A549 (cell line): ENCODE measurements around the gene CHMP4A. TPM values are rescaled to one million over a fixed set of nuclear protein-coding genes. Genes with fewer than 3 reads are reported as not detected.
A peak's percentile ranks its signal among the peaks of the same experiment; 100 is the strongest.

Experiments
- ATAC-seq, 2 experiments: fragments of 200-7000 bp in 1 of 2; fragments of >200 bp in 1 of 2; cut with Nextera tagmentation in 1 of 2; cut with Tn5 transposase in 1 of 2; 3 replicates each; pipeline versions ENCODE4 v1.8.0 to v1.9.1; 2018 to 2020; ENCODE audit warnings: mild to moderate bottlenecking in 1 of 2, moderate library complexity in 1 of 2
- CTCF ChIA-PET: fragments of 300-600 bp; sonication (Branson Sonifier 250); formaldehyde crosslinking; extraction: SDS; loops from one replicate; lab custom pipeline; 2021; ENCODE audit warnings: antibody characterized with exemption, inconsistent platforms; lab: Yijun Ruan, JAX
- POLR2A ChIA-PET: fragments of 350-600 bp; formaldehyde crosslinking; extraction: SDS; loops from one replicate; lab custom pipeline; 2021; ENCODE audit warnings: antibody characterized with exemption, inconsistent platforms; lab: Yijun Ruan, JAX
- DNase-seq, 2 experiments: peaks; one replicate each; pipeline versions ENCODE4 v3.0.0 to v3.0.0-alpha.2; 2011 to 2016; ENCODE audit warnings: low read depth in 1 of 2, low spot score in 1 of 2
- FAIRE-seq: peaks from 2 replicates; lab custom pipeline; 2011; peaks lifted over from hg19 to GRCh38; lab: Jason Lieb, UNC
- H3K27ac ChIP-seq, 2 experiments: fragments of >200 bp; sonication (Bioruptor Twin); formaldehyde crosslinking; 3 replicates each; pipeline ENCODE4 v1.5.1; 2016 to 2017
- H3K4me1 ChIP-seq: fragments of >200 bp; sonication (Bioruptor Twin); formaldehyde crosslinking; 3 replicates; pipeline ENCODE4 v1.6.1; 2016
- H3K4me2 ChIP-seq: fragments of >200 bp; sonication (Bioruptor Twin); formaldehyde crosslinking; 3 replicates; pipeline ENCODE4 v1.6.1; 2016
- H3K4me3 ChIP-seq: fragments of >200 bp; sonication (Bioruptor Twin); formaldehyde crosslinking; 3 replicates; pipeline ENCODE4 v1.5.1; 2016
- H3K9me3 ChIP-seq: fragments of >200 bp; sonication (Bioruptor Twin); formaldehyde crosslinking; 3 replicates; pipeline ENCODE4 v1.6.1; 2016
- BCL3 ChIP-seq: fragments of >200 bp; sonication (Bioruptor Twin); formaldehyde crosslinking; IDR thresholded peaks from 3 replicates; pipeline ENCODE4 v1.6.1; 2016
- BHLHE40 ChIP-seq: IDR thresholded peaks from 2 replicates; pipeline ENCODE4 v1.6.1; 2012; ENCODE audit warnings: low read depth, low read length, inconsistent platforms
- CBX8 ChIP-seq: fragments of 200-600 bp; sonication (generic); IDR thresholded peaks from 2 replicates; pipeline ENCODE4 v1.6.1; 2016
- CEBPB ChIP-seq, 2 experiments: fragments of >200 bp in 1 of 2; sonication (Bioruptor Twin) in 1 of 2; formaldehyde crosslinking in 1 of 2; IDR thresholded peaks; 2 replicates each; pipeline ENCODE4 v1.6.1; 2012 to 2016
- ESRRA ChIP-seq: fragments of 150-350 bp; IDR thresholded peaks from 2 replicates; pipeline ENCODE4 v1.6.1; 2014; ENCODE audit warnings: mild to moderate bottlenecking, low read length, borderline replicate concordance
- FOSL2 ChIP-seq, 2 experiments: fragments of 450-650 bp in 1 of 2; fragments of >200 bp in 1 of 2; sonication (Bioruptor Twin) in 1 of 2; formaldehyde crosslinking; IDR thresholded peaks; 2 replicates each; pipeline versions ENCODE4 v1.5.0 to v1.6.1; 2016 to 2020; ENCODE audit warnings: mild to moderate bottlenecking in 1 of 2, moderate library complexity in 1 of 2
- GATA3 ChIP-seq: IDR thresholded peaks from 2 replicates; pipeline ENCODE4 v1.6.1; 2012; ENCODE audit warnings: borderline replicate concordance
- HDAC2 ChIP-seq: fragments of 200-600 bp; sonication (generic); IDR thresholded peaks from 2 replicates; pipeline ENCODE4 v1.6.1; 2016
- HOXB13 ChIP-seq: fragments of 250-450 bp; sonication (Bioruptor Pico); IDR thresholded peaks from 2 replicates; pipeline ENCODE4 v1.5.0; 2020; ENCODE audit warnings: low read depth, mild to moderate bottlenecking, moderate library complexity
- JUN ChIP-seq, 2 experiments: fragments of >200 bp; sonication (Bioruptor Twin); formaldehyde crosslinking; IDR thresholded peaks; 2 replicates in 1 of 2; 3 replicates in 1 of 2; pipeline ENCODE4 v1.6.1; 2016 to 2017
- KDM1A ChIP-seq: fragments of 200-600 bp; sonication (generic); IDR thresholded peaks from 2 replicates; pipeline ENCODE4 v1.6.1; 2016; ENCODE audit warnings: low read depth, mild to moderate bottlenecking
- KDM5A ChIP-seq: fragments of 200-600 bp; sonication (generic); IDR thresholded peaks from 2 replicates; pipeline ENCODE4 v1.6.1; 2016; ENCODE audit warnings: antibody characterized with exemption, mild to moderate bottlenecking
- MAFK ChIP-seq: fragments of 450-650 bp; IDR thresholded peaks from 2 replicates; pipeline ENCODE4 v1.6.1; 2014; ENCODE audit not compliant: partially characterized antibody
- MAX ChIP-seq: IDR thresholded peaks from 2 replicates; pipeline ENCODE4 v1.6.1; 2012
- MAZ ChIP-seq: fragments of 150-350 bp; IDR thresholded peaks from 2 replicates; pipeline ENCODE4 v1.6.1; 2014; ENCODE audit warnings: antibody characterized with exemption, low read depth, low read length, borderline replicate concordance
- MYC ChIP-seq: IDR thresholded peaks from 2 replicates; pipeline ENCODE4 v1.6.1; 2012; ENCODE audit warnings: mild to moderate bottlenecking, inconsistent platforms, low read length, improper control_type of control experiment, borderline replicate concordance
- NFE2L2 ChIP-seq: fragments of 150-350 bp; conservative IDR thresholded peaks from 2 replicates; pipeline ENCODE4 v1.6.1; 2014; ENCODE audit warnings: low read length
- NPAS2 ChIP-seq: fragments of 250-450 bp; sonication (Bioruptor Pico); IDR thresholded peaks from 2 replicates; pipeline ENCODE4 v1.8.0; 2022; ENCODE audit warnings: mild to moderate bottlenecking, moderate library complexity, borderline replicate concordance
- NR3C1 ChIP-seq: fragments of >200 bp; sonication (Bioruptor Twin); formaldehyde crosslinking; IDR thresholded peaks from 3 replicates; pipeline ENCODE4 v1.6.1; 2017
- PBX3 ChIP-seq: IDR thresholded peaks from 2 replicates; pipeline ENCODE4 v1.6.1; 2012
- PHF8 ChIP-seq: fragments of 200-600 bp; sonication (generic); IDR thresholded peaks from 2 replicates; pipeline ENCODE4 v1.6.1; 2016; ENCODE audit warnings: low read depth, mild to moderate bottlenecking, antibody characterized with exemption, moderate library complexity, borderline replicate concordance
- POLR2A ChIP-seq: IDR thresholded peaks from 2 replicates; pipeline ENCODE4 v1.6.1; 2012; ENCODE audit warnings: mild to moderate bottlenecking, low read length
- RFX5 ChIP-seq: fragments of 450-650 bp; IDR thresholded peaks from 2 replicates; pipeline ENCODE4 v1.7.1; 2014; ENCODE audit warnings: antibody characterized with exemption, mild to moderate bottlenecking, moderate library complexity
- TFCP2L1 ChIP-seq: fragments of 250-450 bp; sonication (Bioruptor Pico); IDR thresholded peaks from 2 replicates; pipeline ENCODE4 v1.5.0; 2021; ENCODE audit warnings: mild to moderate bottlenecking
- ZC3H11A ChIP-seq: fragments of 450-650 bp; IDR thresholded peaks from 2 replicates; pipeline ENCODE4 v1.6.1; 2014; ENCODE audit warnings: antibody characterized with exemption, mild to moderate bottlenecking
- ZFP36 ChIP-seq: fragments of 450-650 bp; IDR thresholded peaks from 2 replicates; pipeline ENCODE4 v1.6.1; 2014; ENCODE audit warnings: borderline replicate concordance; ENCODE audit not compliant: partially characterized antibody
- ZNF302 ChIP-seq: fragments of 250-450 bp; sonication (Bioruptor Pico); IDR thresholded peaks from 2 replicates; pipeline ENCODE4 v1.9.0; 2021; ENCODE audit warnings: inconsistent platforms, mild to moderate bottlenecking, moderate library complexity
- WGBS: methylation state at CpG from one replicate; pipeline ENCODE4 v1.1.6; 2017; ENCODE audit errors: missing lambda C conversion rate; 5-methylcytosine and 5-hydroxymethylcytosine counted together
- polyA plus RNA-seq, 4 experiments: library from polyadenylated mRNA; depleted of rRNA in 3 of 4; stranded (reverse); fragments of >200 nt; fragmentation: RNase III in 1 of 4; extraction: RNeasy Plus Mini Kit Qiagen cat#74134 plus additional on column Dnase treatment in 1 of 4; gene quantifications; 2 replicates in 3 of 4; 3 replicates in 1 of 4; pipeline ENCODE4 v1.2.3, GENCODE V29; 2011 to 2017
- TF ChIP-seq, protein P1 (sequence below): IDR thresholded peaks from 2 replicates; pipeline ENCODE4 v1.6.1; 2012; ENCODE audit warnings: low read depth, borderline replicate concordance
- TF ChIP-seq, protein P2 (sequence below): fragments of 450-650 bp; IDR thresholded peaks from 2 replicates; pipeline ENCODE4 v1.6.1; 2014; ENCODE audit warnings: antibody characterized with exemption
- TF ChIP-seq, protein P3 (sequence below): fragments of 250-450 bp; sonication (Bioruptor Pico); IDR thresholded peaks from 2 replicates; pipeline ENCODE4 v1.5.0; 2020; ENCODE audit warnings: low read depth, mild to moderate bottlenecking, moderate library complexity
- TF ChIP-seq, protein P4 (sequence below): fragments of 150-350 bp; IDR thresholded peaks from 2 replicates; pipeline ENCODE4 v1.6.1; 2014; ENCODE audit warnings: low read depth, mild to moderate bottlenecking, low read length
- TF ChIP-seq, protein P5 (sequence below): fragments of 250-450 bp; sonication (Bioruptor Pico); IDR thresholded peaks from 2 replicates; pipeline ENCODE4 v1.5.0; 2021; ENCODE audit warnings: mild to moderate bottlenecking, moderate library complexity, borderline replicate concordance

CHMP4A gene
- polyA plus RNA-seq, 2 of the 4 experiments (the other 2 are of a cell fraction) = 102 to 112 TPM

- CTCF ChIA-PET = interaction anchor here (0.7 to 1.8 kb wide), 8 partner anchors 20 to 130 kb away, joined by 3 to 5 read pairs (median 3); partner anchors contain the start of genes EMC9, MDP1 and TINF2
- H3K9me3 ChIP-seq = no peaks in the 10 kb centered on the region
- 2% methylated on average over 30 of the region's 65 CpGs for WGBS
- TF ChIP-seq RFX5 (peak; percentile 53; the same call in 1 of the 2 replicates), PHF8 (peak; percentile 79; the same call in 1 of the 2 replicates), HDAC2 (no peak), CBX8 (no peak), MAZ (peak; percentile 86; the same call in 1 of the 2 replicates), ZNF302 (CRISPR knock-in tag) (no peak), GATA3 (peak; percentile 9; the same call in 1 of the 2 replicates), MAX (peak; percentile 99), NR3C1 (no peak), NFE2L2 (no peak), POLR2A (peak; percentile 81), ESRRA (no peak), BCL3 (peak; percentile 74; the same call in 2 of the 3 replicates), ZC3H11A (peak; percentile 59; the same call in 1 of the 2 replicates), CEBPB (IDR thresholded peaks at IDR 0.05) (peak in 1 of 2 experiments; percentile 27; a peak in 2 of 4 replicates), TFCP2L1 (CRISPR knock-in tag) (peak; percentile 81), MAFK (no peak), BHLHE40 (peak; percentile 81), KDM1A (no peak), JUN (IDR thresholded peaks at IDR 0.05) (peak; percentile 73 to 96; a peak in 4 of 5 replicates), FOSL2 (IDR thresholded peaks at IDR 0.05) (no peak), FOSL2 (CRISPR knock-in tag; IDR thresholded peaks at IDR 0.05) (peak; percentile 62; the same call in 1 of the 2 replicates), ZFP36 (no peak), HOXB13 (CRISPR knock-in tag) (no peak), KDM5A (no peak), MYC (peak; percentile 98), PBX3 (peak; percentile 54; the same call in 1 of the 2 replicates), NPAS2 (CRISPR knock-in tag) (no peak)
- TF ChIP-seq, protein P1, sequence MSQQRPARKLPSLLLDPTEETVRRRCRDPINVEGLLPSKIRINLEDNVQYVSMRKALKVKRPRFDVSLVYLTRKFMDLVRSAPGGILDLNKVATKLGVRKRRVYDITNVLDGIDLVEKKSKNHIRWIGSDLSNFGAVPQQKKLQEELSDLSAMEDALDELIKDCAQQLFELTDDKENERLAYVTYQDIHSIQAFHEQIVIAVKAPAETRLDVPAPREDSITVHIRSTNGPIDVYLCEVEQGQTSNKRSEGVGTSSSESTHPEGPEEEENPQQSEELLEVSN = 0 out of 2 replicates have a peak, but pooled peaks have one; percentile 48
- TF ChIP-seq, protein P2, sequence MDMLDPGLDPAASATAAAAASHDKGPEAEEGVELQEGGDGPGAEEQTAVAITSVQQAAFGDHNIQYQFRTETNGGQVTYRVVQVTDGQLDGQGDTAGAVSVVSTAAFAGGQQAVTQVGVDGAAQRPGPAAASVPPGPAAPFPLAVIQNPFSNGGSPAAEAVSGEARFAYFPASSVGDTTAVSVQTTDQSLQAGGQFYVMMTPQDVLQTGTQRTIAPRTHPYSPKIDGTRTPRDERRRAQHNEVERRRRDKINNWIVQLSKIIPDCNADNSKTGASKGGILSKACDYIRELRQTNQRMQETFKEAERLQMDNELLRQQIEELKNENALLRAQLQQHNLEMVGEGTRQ = peak; percentile 73
- TF ChIP-seq, protein P3, sequence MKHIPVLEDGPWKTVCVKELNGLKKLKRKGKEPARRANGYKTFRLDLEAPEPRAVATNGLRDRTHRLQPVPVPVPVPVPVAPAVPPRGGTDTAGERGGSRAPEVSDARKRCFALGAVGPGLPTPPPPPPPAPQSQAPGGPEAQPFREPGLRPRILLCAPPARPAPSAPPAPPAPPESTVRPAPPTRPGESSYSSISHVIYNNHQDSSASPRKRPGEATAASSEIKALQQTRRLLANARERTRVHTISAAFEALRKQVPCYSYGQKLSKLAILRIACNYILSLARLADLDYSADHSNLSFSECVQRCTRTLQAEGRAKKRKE (CRISPR knock-in tag) = no peak
- TF ChIP-seq, protein P4, sequence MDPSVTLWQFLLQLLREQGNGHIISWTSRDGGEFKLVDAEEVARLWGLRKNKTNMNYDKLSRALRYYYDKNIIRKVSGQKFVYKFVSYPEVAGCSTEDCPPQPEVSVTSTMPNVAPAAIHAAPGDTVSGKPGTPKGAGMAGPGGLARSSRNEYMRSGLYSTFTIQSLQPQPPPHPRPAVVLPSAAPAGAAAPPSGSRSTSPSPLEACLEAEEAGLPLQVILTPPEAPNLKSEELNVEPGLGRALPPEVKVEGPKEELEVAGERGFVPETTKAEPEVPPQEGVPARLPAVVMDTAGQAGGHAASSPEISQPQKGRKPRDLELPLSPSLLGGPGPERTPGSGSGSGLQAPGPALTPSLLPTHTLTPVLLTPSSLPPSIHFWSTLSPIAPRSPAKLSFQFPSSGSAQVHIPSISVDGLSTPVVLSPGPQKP = peak; percentile 86
- TF ChIP-seq, protein P5, sequence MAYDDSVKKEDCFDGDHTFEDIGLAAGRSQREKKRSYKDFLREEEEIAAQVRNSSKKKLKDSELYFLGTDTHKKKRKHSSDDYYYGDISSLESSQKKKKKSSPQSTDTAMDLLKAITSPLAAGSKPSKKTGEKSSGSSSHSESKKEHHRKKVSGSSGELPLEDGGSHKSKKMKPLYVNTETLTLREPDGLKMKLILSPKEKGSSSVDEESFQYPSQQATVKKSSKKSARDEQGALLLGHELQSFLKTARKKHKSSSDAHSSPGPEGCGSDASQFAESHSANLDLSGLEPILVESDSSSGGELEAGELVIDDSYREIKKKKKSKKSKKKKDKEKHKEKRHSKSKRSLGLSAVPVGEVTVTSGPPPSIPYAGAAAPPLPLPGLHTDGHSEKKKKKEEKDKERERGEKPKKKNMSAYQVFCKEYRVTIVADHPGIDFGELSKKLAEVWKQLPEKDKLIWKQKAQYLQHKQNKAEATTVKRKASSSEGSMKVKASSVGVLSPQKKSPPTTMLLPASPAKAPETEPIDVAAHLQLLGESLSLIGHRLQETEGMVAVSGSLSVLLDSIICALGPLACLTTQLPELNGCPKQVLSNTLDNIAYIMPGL (CRISPR knock-in tag) = no peak
- TF ChIP-seq, all 56 proteins: peak for 18
- POLR2A ChIA-PET = interaction anchor here (1.1 to 1.6 kb wide), 6 partner anchors 9 to 54 kb away, joined by 4 to 16 read pairs (median 6); partner anchors contain the start of genes CHMP4A, MDP1 and TINF2
- FAIRE-seq = no peak
- DNase-seq = peak; percentile 98 to 99
- peak; percentile 88 to 94 for ATAC-seq
- Histone ChIP-seq H3K4me3 (peak within 1 kb of the TSS; percentile 97), H3K27ac (peak within 1 kb of the TSS; percentile 96 to 98), H3K4me2 (peak within 1 kb of the TSS; percentile 88), H3K4me1 (peaks cover 16% of the 10 kb centered on the region)
Observed at GRCh38 chr14:24188251-24189058, 24.8 kb downstream of the CHMP4A start, which contains the start of gene IPO4. TSS of gene IPO4 (minus strand) at chr14:24188816. CDS start at chr14:24188787, 29 bp downstream.
